Cerebellar nuclear complex (tissue), 1 donor: Measurements from ENCODE around the gene GNLY.
"Not testable (repeated sequence)": the region's sequence is repeated elsewhere in the genome, so short reads cannot be mapped to it uniquely, and the experiment has no call there.

Experiments used
- DNase-seq, 2 experiments: peaks; one replicate each; lab custom pipeline; 2025; lab: John Stamatoyannopoulos, UW

Gene GNLY

GRCh38 chr2:85710687-85711577 is 16.8 kb downstream of the GNLY start:
- no peak for DNase-seq

DNA sequence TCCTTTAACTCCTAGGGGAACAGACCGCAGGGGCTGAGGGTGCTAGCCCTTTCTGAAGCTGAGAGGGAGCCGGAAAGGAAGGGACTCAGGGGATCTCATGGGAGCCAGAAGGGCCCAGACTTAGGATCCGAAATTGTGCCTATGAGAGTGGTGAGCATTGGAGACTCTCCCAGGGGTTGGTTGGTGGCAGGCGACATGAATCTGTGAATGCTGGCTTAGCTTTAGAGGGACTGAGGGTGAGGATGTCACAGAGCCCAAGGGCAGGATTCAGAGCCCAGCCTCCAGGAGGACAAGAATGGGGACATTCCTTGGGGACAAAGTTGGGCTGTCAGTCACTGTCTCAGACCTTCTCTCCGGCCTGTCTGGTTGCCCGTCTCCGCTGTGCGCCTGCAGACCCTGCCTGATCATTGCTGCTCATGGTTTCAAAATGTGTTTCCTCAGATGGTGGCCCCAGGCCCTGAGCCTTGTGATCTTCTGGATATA is 17.5 kb downstream of the GNLY start:
- DNase-seq: no peak

GRCh38 chr2:85712336-85712735 is 18.2 kb downstream of the GNLY start:
- no peak for DNase-seq

DNA sequence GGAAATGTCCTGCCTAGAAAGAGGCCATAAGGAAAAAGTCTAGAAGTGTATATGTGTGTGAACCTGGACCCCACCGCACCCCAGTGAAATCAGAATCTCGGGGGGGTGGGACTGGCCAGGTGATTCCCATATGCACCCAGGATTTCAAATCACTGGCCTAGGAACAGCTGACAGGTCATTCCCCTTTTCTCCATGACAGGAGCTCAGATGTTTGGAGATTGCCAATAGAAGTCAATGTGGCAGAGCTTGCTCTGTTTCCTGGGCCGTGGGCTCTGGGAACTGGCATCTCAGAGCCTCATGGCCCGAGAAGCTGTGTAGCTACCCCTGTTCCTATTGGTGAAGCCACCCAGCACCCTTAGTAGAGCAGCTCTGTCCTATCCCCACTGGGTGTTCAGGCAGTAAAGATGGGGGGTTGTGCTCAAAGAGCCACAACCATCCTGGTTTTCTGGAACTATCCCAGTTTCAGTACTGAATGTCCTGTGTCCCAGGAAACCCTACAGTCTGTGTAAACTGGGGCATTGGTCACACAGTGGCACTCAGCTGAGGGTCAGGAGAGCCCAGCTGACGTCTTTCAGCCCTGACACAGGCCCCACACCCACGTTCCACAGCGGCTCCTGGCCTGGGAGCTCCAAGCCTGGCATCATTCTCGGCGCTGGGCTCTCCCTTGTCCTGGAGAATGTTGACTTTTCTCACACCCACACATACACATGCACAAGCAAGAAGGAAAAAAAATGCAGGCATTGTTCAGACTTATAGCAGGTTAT is 18.9 kb downstream of the GNLY start:
- DNase-seq: no peak

DNA sequence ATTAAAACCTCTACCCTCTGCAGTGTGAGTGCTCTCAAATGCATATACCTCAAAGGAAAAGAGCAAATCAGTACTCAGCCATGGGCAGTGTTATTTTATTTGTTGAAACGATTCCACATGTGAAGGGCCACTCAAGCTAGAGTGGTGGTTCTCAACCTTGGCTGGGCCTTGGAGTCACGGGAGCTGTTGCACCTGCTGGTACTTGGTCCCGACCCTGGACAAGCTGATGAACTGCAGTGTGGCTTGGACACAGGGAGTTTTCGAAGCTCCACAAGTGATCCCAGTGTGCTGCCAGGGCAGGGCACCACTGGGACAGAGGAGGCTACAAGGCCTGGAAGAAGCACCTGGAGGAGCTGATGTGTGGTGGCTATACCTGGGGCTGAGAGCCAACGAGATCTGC is 19.7 kb downstream of the GNLY start:
- DNase-seq: no peak

DNA sequence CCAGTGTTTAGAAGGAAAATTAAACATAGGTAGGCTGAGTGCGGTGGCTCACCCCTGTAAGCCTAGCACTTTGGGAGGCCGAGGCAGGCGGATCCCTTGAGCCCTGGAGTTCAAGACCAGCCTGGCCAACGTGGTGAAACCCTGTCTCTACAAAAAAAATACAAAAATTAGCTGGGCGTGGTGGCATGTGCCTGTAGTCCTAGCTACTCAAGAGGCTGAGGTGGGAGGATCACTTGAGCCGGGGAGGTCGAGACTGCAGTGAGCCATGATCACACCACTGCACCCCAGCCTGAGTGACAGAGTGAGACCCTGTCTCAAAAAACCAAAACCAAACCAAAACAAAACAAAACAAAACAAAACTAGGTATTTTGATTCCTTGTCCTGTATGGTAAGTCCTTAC is 20.3 kb downstream of the GNLY start:
- not testable (repeated sequence) for DNase-seq

DNA sequence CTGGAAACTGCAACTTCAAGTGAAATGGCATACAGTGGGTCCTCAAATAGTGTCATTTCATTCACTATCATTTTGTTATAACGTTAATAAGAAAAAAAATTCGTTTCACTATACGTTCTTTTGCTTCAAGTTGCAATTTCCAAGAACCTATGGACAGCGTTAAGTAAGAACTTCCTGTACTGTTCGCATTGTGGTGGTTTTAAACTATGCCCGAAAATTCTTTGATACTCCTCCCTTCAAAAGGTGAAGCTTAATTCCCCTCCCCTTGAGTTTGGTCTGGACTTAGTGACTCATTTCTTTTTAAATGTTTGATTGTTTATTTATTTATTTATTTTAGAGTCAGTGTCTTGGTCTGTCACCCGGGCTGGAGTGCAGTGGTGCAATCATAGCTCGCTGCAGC is 20.7 kb downstream of the GNLY start:
- no peak for DNase-seq

- DNase-seq: no peak
Observed at GRCh38 chr2:85716346-85716914, 22.3 kb downstream of the GNLY start.

DNA sequence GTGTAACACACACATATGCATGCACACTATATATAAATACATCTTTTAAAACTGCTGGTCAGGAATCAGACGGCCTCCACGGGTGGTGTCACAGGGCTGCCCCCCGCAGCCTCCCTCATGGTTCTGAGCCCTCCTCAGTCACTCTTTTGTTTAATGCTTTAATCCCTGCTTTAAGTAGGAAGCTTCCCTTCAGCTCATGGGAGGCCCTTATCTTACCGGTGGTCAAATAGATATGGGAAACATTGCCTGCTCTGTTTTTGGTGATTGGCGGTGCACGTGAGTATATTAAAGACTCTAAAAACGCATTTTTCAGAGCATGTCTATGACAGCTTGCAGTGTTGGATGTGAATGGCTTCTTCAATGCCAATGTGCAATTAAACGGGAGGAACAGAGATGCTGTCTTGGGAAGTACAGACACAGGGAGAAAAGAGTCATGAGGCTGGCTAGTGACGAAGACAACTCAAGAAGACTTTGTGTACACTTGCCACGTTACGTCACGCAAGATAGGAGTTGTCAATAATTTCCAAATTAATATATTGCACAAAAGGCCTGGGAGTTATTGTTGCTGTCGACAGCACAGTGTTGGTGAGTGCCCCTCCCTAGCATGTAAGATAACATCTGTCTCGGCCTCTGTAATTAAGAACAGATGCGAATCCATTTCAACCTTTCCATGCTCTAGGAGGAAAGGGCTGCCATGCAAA is 23.3 kb downstream of the GNLY start:
- no peak for DNase-seq

DNA sequence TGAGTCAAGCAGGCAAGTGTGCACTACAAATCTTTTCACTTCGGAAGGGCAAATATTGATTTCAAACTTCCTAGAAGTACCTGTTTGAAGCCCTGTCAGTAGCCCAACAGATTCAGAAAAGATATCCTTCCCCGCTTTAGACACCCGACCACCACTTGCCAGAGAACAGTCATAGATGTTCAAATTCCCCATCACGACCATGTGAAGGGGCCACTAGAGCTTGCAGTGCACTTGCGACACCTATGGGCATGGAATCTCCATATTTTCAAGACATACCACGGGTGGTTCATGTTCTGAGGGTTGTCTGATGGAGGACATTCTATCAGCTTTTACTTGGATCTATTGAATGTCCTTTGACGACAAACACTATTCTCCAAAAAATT is 23.8 kb downstream of the GNLY start:
- no peak for DNase-seq

DNA sequence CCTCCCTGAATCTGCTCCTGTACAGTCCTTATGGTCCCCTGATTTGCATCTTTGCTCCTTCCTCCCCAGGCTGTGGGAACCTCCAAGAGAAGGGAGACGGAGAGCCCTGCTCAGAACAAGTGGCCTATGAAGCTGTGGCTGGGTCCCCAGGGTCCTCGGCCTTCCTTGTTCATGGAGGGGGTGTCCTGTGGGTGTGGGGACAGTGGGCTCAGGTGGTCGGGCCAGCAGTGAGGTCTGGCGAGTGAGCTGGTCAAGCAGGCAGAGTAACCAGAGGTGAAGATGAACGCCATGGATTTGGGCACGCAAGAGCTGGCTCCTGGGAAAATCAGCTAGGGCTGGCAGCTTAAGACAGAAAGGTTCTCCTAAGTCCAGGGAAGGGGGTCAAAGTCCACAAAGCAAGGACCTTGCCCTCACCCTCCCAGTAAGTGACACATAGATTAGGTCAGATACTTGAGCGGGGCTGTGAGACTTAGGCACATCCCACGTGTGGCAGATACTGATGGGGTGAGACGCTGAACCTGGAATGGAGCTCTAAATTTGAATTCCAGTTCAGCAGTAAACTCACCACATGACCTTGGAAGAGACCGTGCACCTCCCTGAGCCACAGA is 24.8 kb downstream of the GNLY start:
- DNase-seq: no peak

DNA sequence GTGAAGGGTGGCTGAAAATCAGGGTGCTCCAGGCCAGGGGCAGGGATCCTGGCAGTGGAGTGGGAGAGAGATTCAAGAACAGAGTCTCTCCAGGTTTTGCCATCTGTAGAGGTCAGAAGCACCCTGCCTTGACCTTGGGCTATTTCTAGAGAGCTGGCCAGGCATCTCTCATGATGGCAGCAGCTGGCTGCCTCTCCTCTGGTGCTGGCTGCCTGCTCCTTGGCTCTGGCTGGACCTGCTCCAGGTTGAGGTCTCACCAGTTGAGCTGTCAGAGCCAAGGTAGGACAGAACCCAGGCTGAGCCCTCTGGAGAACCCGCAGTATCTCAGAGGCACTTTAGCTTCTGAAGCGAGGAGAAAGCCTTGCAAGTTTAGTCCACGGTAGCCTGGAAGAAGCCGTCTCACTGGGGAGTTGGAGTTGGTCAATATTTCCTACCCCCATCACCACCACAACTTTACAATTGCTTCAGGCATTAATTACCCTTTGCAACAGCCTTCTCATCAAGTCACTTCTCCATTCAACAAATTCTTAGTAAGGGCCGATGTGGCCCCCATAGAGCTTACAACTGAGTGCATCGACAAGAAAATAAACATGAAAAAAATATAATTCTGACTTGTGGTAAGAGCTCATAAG is 25.6 kb downstream of the GNLY start:
- DNase-seq: no peak

DNA sequence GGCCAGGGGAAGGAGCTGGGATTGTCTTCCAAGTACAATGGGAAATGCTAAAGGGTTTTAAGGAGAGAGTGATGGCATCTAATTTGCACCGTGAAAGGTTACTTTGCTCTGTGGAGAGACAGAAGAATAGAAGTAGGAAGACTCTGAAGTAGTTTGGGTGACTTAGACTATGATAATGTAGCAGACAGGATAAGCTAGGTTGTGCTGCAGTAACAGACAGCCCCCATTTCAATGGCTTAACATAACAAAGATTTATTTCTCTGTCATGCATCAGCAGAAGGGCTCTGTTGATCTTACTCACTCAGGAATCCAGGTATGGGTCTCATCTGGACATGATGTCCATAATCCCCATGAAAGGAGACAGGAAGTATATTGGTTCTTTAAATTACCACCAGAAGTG is 26.4 kb downstream of the GNLY start:
- DNase-seq: no peak

DNA sequence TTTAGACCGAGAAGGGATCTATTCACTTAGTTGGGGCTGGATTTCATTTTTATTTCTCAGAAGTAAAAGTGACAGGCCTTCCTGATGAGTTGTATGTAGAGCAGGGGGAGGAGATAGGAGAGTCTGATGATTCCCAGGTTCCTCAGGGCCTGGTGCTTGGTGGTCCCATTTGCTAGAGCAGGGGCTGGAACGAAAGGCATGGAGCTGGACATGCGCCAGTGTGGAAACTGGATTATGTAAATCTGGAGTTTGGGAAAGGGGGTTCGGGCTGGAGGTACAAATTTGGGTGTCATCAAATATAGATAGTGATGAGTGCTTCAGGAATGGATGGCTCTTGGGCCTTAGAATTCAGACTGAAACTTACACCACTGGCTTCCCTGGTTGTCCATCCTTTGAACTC is 27.5 kb downstream of the GNLY start:
- no peak for DNase-seq

GRCh38 chr2:85722519-85722918 is 28.4 kb downstream of the GNLY start:
- DNase-seq: no peak

- DNase-seq: no peak
Observed at GRCh38 chr2:85723707-85724360, 29.7 kb downstream of the GNLY start.

- no peak for DNase-seq
Observed at GRCh38 chr2:85724731-85725181, 30.6 kb downstream of the GNLY start.

GRCh38 chr2:85725451-85725850 is 31.3 kb downstream of the GNLY start:
- no peak for DNase-seq

- DNase-seq: no peak
Observed at GRCh38 chr2:85727798-85728197, 33.6 kb downstream of the GNLY start.

- DNase-seq: no peak
Observed at GRCh38 chr2:85728342-85728741, 34.2 kb downstream of the GNLY start.
